NCI-H1694 (cell line): ENCODE data around the gene HIVEP3.

ENCODE experiments used
- DNase-seq: peaks from one replicate; lab custom pipeline; 2025; lab: John Stamatoyannopoulos, UW

The HIVEP3 gene

GRCh38 chr1:41733021-41733420, 185.7 kb downstream of the HIVEP3 start:
- no peak for DNase-seq

GRCh38 chr1:41731516-41732030, 187.1 kb downstream of the HIVEP3 start:
- no peak for DNase-seq

GRCh38 chr1:41730806-41731205, 187.9 kb downstream of the HIVEP3 start:
- DNase-seq, result no peak

DNA sequence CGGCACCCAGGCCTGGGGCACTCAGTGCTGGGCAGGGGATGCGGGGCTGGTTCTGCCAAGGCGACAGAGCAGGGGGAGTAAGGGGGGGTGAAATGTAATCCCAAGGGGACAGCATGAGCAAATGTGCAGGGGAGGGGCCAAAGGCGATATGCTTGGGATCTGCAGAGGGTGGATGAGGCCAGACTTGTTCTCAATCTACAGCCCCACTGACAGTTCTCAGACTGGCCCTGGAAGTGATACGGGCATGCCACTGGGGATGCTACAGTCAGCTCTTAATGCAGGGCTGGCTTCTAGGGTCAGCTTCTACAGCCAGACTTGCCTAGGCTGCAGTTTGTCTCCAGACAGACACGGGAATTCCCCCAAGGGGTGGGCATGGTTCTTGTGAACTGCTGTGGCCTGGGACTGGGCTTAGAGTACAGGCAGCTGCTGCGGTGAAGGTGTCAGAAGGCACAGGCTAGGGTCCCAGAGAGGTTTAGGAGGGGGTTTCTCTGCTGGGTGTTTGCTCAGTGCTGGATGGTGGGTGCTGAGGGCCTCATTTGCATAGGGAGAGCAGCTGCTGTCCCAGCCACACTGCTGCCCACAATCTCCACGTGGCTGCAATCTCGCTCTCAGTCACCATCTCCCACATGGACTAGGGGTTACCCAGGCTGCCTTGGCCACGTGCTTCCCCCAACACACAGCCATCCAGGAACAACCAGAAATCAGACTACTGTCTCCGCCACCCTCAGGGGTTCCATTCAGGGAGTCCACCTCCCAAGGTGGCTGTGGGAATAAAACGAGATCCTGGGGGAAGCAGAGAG, 190.1 kb downstream of the HIVEP3 start:
- DNase-seq, result no peak

- no peak for DNase-seq
Measured at GRCh38 chr1:41727749-41728115, 191.0 kb downstream of the HIVEP3 start.

GRCh38 chr1:41726899-41727748, 191.6 kb downstream of the HIVEP3 start:
- peak; percentile 29 for DNase-seq

DNA sequence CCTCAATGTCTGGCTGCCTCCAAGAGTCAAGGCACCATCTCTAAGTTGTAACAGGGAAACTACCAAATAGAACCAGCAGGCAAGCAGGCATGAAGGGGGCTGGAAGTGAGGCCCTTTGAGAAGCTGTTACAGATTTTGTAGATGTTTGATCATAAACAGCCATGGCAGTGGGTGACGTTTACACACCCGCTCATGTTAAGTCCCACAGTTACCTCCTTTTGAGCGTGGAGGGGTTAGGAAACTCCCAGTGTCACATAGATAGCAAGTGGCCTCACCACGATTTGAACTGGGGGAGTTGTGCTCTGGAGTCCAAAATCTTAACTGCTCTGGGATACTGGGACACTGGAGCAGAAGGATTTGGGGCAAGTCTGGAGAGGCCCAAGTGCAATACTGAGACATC, 192.4 kb downstream of the HIVEP3 start:
- DNase-seq, result no peak

GRCh38 chr1:41724926-41725325, 193.8 kb downstream of the HIVEP3 start:
- no peak for DNase-seq

DNA sequence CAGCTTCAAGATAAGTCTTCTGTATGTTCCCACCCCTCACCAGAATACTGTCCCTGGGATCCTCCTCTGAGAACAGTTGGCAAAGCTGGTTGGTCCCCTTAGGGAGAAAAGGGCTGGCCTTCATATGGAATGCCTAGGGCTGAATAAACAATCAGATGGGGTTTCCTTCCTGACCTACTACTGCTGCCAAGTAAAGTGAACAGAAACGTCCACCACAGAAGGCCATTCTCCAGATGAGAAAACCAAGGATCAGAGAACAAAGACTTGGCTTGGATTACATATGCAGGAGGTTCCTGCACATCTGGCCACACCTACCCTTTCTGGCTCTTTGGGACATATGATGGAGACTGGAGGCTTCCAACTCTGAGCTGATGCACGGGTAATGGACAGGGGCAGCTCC, 194.5 kb downstream of the HIVEP3 start:
- no peak for DNase-seq

GRCh38 chr1:41723786-41724185, 194.9 kb downstream of the HIVEP3 start:
- DNase-seq, result no peak

DNA sequence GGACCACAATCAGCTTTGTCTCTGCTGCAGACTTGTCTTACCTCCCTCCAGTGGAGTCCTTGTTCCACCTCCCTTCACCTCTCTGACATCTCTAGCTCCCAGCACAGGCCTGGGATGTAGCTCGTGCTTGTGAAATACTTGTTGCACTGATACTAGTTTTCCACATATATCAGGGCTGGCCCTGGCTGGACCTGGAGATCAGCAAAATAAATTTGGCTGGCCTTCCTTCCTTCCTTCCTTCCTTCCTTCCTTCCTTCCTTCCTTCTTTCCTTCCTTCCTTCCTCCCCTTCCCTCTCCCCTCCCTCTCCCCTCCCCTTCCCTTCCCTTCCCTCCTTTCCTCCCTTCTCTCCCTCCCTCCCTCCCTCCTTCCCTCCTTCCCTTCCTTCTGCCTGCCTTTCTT, 196.5 kb downstream of the HIVEP3 start:
- DNase-seq, result no peak

- no peak for DNase-seq
Measured at GRCh38 chr1:41720861-41721410, 197.8 kb downstream of the HIVEP3 start.

GRCh38 chr1:41719590-41719989, 199.1 kb downstream of the HIVEP3 start:
- DNase-seq, result no peak

GRCh38 chr1:41719128-41719527, 199.6 kb downstream of the HIVEP3 start:
- no peak for DNase-seq

GRCh38 chr1:41718497-41718896, 200.2 kb downstream of the HIVEP3 start:
- no peak for DNase-seq

GRCh38 chr1:41716188-41717130, 202.3 kb downstream of the HIVEP3 start:
- DNase-seq, result no peak

DNA sequence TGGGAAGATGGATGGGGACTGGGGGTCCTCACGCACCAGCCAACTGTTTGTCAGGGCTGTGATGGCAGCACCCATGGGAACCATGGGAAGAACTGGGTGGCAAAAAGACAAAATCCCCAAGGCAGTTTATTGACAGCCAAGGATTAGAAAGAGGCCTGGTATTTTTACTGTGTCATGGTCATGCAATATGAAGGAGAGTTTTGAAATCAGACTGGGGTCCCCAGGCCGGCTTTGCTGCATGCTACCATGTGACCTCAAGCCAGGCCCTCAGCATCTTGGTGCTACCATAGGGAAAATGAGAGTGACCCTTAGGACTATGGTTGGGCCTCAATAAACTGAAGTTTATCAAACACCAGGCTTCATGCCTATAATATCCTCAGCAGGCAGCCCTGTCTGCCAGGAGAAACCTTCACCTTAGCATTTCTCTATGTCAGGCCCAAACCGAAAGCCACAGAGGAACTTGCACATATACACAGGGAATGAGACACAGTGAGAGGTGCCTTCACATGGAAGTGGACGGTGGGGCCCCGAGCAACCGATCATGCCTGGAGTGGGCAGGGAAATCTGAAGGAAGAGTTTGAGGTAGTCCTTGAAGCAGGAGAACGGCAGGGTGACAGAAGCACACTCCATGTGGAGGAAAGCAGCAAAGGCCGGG, 203.2 kb downstream of the HIVEP3 start:
- DNase-seq, result no peak

- DNase-seq, result peak; percentile 29
Measured at GRCh38 chr1:41714638-41715389, 203.9 kb downstream of the HIVEP3 start.

DNA sequence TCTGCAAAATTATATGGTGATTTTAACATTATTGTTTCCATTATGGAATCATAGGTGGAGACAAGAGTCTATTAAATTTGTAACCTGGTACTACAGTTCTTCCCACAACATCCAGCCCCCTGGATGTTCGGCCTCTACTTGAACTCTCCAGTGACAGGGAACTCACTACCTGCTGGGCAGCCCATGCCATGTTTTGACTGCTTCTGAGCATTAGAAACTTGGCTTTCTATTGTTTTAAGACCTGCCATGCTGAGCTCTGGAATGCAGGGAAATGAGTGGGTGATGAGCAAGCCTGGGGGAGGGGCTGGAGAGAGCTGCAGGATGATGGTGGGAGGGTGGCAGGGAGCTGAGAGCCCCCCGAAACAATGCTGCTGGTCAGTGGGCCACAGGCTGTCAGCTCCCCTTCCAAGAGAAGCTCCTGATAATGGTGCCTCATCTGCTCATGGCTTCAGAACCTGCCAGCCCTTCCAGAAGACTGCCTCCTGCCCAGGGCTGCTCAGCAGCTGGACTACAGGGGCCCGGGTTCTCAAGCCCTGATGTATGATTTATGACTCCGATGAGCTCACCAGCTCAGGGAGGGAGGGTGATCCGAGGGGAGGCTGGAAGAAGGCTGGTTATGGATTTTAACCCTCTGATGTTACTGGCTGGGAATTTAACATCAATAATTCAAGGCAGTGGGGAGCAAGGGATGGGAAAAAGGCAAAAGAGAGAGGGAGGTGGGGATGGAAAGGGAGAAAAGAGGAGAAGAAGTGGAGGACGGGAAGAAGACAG, 205.0 kb downstream of the HIVEP3 start:
- peak; percentile 31 for DNase-seq

- no peak for DNase-seq
Measured at GRCh38 chr1:41713141-41713540, 205.6 kb downstream of the HIVEP3 start.
